ENCODE results near the gene HEXD. TPM values are rescaled to one million over a fixed set of nuclear protein-coding genes. Genes with fewer than 3 reads are reported as not detected.
"Not testable (repeated sequence)": the region's sequence is repeated elsewhere in the genome, so short reads cannot be mapped to it uniquely, and the experiment has no call there.

Gene HEXD
- total RNA-seq, 4 donors from 2014 or later = 13.9 to 31.9 (median 19.1) TPM

DNA sequence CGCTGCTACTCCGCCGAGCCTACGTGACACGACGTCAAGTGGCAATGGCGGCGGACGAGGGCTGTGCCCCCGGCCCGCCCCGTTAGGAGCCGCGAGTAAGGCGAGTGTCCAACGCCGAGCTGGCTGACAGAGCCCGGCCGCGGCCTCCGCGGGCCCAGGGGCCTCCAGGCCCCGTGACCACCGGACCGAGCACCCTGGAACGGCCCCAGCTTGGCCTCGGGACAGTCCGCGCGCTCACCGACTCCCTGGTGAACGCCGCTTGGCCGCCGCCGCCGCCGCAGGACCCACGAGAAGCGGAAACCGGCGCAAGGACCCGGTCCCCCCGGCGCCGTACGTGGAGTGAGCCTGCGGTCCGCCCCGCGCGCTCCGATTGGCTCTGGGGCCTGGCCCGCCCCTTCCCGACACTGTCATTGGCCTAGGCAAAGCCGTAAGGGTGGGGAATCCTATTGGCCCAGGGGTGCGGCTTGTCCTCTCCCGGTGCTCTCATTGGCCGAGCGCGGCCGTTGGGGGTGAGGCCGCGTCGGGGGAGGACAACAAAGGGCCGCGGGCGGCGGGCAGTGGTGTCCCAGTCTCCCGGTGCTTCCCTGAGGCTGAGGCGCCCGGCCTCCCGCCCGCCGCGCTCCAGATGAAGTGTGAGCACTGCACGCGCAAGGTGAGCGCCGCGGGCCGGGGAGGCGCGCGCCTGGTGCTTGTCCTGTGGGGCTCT is 40.2 kb downstream of the HEXD start, which contains the start of gene NARF:
Gene NARF, plus strand, starts transcription at position 563 of the 706 bp plus-strand sequence. Its CDS starts 63 bp downstream, at position 626.
- H3K4me1 ChIP-seq = peaks cover 0 to 59% (median 17%) of the 10 kb centered on the region in 3 donors
- ATAC-seq = peak; percentile 99
- no CpG with 5 or more reads among the region's 85 CpGs for WGBS, 2 donors (ENCODE audit: low coverage in 1 of 2)
- TF ChIP-seq, protein P1, sequence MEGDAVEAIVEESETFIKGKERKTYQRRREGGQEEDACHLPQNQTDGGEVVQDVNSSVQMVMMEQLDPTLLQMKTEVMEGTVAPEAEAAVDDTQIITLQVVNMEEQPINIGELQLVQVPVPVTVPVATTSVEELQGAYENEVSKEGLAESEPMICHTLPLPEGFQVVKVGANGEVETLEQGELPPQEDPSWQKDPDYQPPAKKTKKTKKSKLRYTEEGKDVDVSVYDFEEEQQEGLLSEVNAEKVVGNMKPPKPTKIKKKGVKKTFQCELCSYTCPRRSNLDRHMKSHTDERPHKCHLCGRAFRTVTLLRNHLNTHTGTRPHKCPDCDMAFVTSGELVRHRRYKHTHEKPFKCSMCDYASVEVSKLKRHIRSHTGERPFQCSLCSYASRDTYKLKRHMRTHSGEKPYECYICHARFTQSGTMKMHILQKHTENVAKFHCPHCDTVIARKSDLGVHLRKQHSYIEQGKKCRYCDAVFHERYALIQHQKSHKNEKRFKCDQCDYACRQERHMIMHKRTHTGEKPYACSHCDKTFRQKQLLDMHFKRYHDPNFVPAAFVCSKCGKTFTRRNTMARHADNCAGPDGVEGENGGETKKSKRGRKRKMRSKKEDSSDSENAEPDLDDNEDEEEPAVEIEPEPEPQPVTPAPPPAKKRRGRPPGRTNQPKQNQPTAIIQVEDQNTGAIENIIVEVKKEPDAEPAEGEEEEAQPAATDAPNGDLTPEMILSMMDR (IDR thresholded peaks at IDR 0.05) = peak in 1 of 4 experiments; percentile 2
- no peak for TF ChIP-seq EP300 (IDR thresholded peaks at IDR 0.05)
- peak; percentile 99 for TF ChIP-seq POLR2AphosphoS5 (IDR thresholded peaks at IDR 0.05)
- TF ChIP-seq POLR2A (IDR thresholded peaks at IDR 0.05) = peak; percentile 99
- H3K27me3 ChIP-seq = no peaks in the 10 kb centered on the region
- H3K36me3 ChIP-seq = peaks cover 0 to 35% of the 10 kb centered on the region in 2 donors
- H3K9me3 ChIP-seq = no peaks in the 10 kb centered on the region
- H3K27ac ChIP-seq = peak within 1 kb of the TSS; percentile 96 to 100 (median 99)
- peak within 1 kb of the TSS; percentile 82 to 85 for H3K4me3 ChIP-seq

DNA sequence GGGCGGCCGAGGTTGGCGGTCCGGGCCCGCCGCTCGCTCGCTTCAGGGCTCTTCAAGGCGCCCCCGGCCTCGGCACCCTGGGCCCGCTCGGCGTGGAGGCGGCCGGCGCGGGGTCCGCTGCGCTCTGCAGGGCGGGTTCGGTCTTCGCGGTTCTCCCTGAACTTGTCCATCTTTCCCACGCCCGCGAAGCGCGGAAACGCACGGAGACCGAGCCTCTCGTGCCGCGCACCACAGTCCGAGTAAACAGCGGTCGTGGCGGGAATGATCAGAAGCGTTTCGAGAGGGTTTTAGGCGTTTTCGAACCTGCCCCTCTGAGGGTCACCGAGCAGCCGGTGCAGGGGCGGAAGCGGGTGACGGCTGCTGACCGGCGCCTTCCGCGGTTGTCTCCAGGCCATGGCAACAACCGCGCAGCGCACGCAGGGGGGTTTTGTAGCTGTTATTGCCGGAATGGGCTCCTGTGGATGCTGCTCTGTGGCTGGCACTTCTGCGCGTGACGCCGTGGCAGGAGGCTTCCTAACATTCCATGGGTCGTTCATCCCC is 40.8 kb downstream of the HEXD start:
- H3K27ac ChIP-seq = peak overlapping the region; percentile 68 to 100 (median 98)
- peaks cover 0 to 41% of the 10 kb centered on the region in 2 donors for H3K36me3 ChIP-seq
- H3K27me3 ChIP-seq = no peaks in the 10 kb centered on the region
- 0% methylated on average over 6 of the region's 62 CpGs; no CpG with 5 or more reads in 1 of the 2 donors for WGBS, 2 donors (ENCODE audit: low coverage in 1 of 2)
- peak overlapping the region; percentile 82 to 85 for H3K4me3 ChIP-seq
- TF ChIP-seq, protein P1 (IDR thresholded peaks at IDR 0.05) = no peak
- TF ChIP-seq EP300 (IDR thresholded peaks at IDR 0.05) = no peak
- no peak for TF ChIP-seq POLR2A (IDR thresholded peaks at IDR 0.05)
- TF ChIP-seq POLR2AphosphoS5 (IDR thresholded peaks at IDR 0.05) = no peak
- H3K9me3 ChIP-seq = no peaks in the 10 kb centered on the region
- H3K4me1 ChIP-seq = peaks cover 0 to 66% (median 17%) of the 10 kb centered on the region in 3 donors
- no peak for ATAC-seq

DNA sequence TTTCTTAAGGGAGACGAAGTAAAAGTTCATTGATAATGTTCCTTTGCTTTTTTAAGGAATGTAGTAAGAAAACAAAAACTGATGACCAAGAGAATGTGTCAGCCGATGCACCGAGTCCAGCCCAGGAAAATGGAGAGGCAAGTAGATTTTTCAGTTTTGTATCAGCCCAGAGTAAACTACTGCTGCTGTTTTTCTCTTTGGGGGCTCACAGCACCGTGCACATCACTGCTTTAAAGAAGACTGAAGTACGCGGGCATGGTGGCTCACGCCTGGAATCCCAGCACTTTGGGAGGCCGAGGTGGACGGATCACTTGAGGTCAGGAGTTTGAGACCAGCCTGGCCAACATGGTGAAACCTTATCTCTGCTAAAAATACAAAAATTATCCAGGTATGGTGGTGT is 41.8 kb downstream of the HEXD start:
- not testable (repeated sequence) for H3K27me3 ChIP-seq, ATAC-seq, H3K9me3 ChIP-seq, H3K4me3 ChIP-seq, H3K27ac ChIP-seq
- WGBS, 2 donors (ENCODE audit: low coverage in 1 of 2) = 80 to 92% methylated on average over 2 to 6 of the region's 9 CpGs
- peaks cover 0 to 66% (median 17%) of the 10 kb centered on the region in 3 donors for H3K4me1 ChIP-seq
- peaks cover 0 to 51% of the 10 kb centered on the region in 2 donors for H3K36me3 ChIP-seq

DNA sequence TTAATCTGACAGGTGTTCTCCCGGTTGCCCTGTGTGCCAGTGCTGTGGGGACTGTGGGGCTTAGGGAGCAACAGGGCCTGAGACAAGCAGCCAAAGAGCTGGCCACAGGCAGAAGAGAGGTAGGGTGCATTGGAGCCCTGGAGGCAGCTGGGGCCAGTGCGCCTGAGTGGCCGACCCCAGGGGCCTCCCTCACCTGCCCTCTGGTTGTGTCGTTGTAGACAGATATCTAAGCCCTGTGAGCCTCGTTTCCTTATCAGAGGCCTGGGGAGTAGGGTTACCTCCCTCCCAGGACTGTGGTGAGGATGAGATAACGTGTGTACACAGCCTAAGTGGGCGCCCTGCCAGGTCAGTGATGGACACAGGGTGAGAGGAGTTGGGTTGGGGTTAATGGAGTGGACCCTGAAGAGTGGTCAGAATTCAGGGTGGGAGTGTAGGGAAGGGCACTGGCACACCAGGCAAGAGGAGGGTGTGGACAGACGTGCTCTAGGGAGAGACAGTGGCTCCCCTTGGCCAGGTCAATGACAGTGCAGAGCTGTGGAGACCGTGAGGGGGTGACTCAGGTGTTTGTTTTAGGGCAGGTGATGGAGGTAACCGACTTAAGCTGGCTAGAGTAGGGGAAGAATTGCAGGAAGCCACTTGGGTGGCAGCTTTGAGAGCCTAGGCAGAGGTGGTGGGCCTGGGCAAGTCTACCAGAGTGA is 43.8 kb downstream of the HEXD start:
- Histone ChIP-seq H3K27me3 (no peaks in the 10 kb centered on the region), H3K36me3 (peaks cover 0 to 71% of the 10 kb centered on the region in 2 donors), H3K9me3 (no peaks in the 10 kb centered on the region), H3K4me1 (peaks cover 0 to 56% (median 15%) of the 10 kb centered on the region in 3 donors), H3K27ac (no peak overlapping the region), H3K4me3 (no peak overlapping the region)
- TF ChIP-seq, protein P1 (IDR thresholded peaks at IDR 0.05) = no peak
- TF ChIP-seq EP300 (IDR thresholded peaks at IDR 0.05) = no peak
- TF ChIP-seq POLR2A (IDR thresholded peaks at IDR 0.05) = no peak
- no peak for TF ChIP-seq POLR2AphosphoS5 (IDR thresholded peaks at IDR 0.05)
- no peak for ATAC-seq
- 72 to 73% methylated on average over 3 to 9 of the region's 10 CpGs for WGBS, 2 donors (ENCODE audit: low coverage in 1 of 2)

DNA sequence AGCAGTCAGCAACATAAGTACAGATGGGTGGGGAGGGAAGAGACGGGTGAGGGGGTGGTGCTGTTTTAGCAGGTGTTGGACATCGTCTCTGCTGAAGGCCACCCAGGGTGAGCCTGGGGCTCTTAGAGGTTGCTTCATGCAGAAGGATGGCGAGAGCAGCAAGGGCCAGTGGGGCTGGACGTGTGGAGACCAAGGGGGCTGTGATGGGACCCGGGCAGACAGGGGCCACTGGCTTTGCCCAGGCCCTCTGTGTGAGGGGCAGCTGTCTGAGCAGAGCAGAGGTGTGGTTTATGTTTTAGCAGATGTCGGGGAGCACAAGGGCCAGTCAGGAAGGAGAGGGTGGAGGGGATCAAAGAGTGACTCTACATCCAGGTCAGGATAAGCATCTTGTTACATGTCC is 45.2 kb downstream of the HEXD start:
- 50% methylated on average over 3 of the region's 6 CpGs; no CpG with 5 or more reads in 1 of the 2 donors for WGBS, 2 donors (ENCODE audit: low coverage in 1 of 2)
- ATAC-seq = no peak
- Histone ChIP-seq H3K9me3 (no peaks in the 10 kb centered on the region), H3K4me1 (peaks cover 0 to 47% (median 10%) of the 10 kb centered on the region in 3 donors), H3K27me3 (no peaks in the 10 kb centered on the region), H3K27ac (peak overlapping the region in 2 of 4 donors; percentile 7 to 28), H3K4me3 (no peak overlapping the region), H3K36me3 (peaks cover 0 to 86% of the 10 kb centered on the region in 2 donors)
- no peak for TF ChIP-seq POLR2A (IDR thresholded peaks at IDR 0.05)
- TF ChIP-seq EP300 (IDR thresholded peaks at IDR 0.05) = no peak
- TF ChIP-seq POLR2AphosphoS5 (IDR thresholded peaks at IDR 0.05) = no peak
- TF ChIP-seq, protein P1 (IDR thresholded peaks at IDR 0.05) = no peak
